CD4-positive, alpha-beta T cell (primary cell): ENCODE measurements around the gene NEMF. TPM values are rescaled to one million over a fixed set of nuclear protein-coding genes. Genes with fewer than 3 reads are reported as not detected.

ENCODE experiments used
- ATAC-seq: fragments of 200-7000 bp; cut with Tn5 transposase; one replicate; pipeline ENCODE4 v1.10.0; 2022; ENCODE audit warnings: mild to moderate bottlenecking; ENCODE audit not compliant: poor library complexity
- CTCF ChIA-PET: fragments of 350-600 bp; sonication (Branson Sonifier 250); formaldehyde crosslinking; loops from one replicate; lab custom pipeline; 2021; ENCODE audit warnings: antibody characterized with exemption, inconsistent platforms; lab: Charles Lee
- POLR2A ChIA-PET: fragments of 350-600 bp; sonication (Branson Sonifier 250); formaldehyde crosslinking; loops from one replicate; lab custom pipeline; 2021; ENCODE audit warnings: antibody characterized with exemption, inconsistent platforms; lab: Charles Lee
- DNase-seq, 14 experiments: peaks; one replicate each; pipeline ENCODE4 v3.0.0-alpha.2; 2013 to 2020; ENCODE audit warnings: mixed read lengths in 2 of 14
- H3K27ac ChIP-seq, 2 donors: one replicate each; pipeline versions ENCODE4 v1.5.1 to v1.7.0; 2013; ENCODE audit warnings: low read length in 2 of 2, low read depth in 1 of 2, mild to moderate bottlenecking in 1 of 2
- H3K27me3 ChIP-seq, 2 experiments: 1 replicate in 1 of 2; 2 replicates in 1 of 2; pipeline versions ENCODE4 v1.6.1 to v1.7.0; 2013; ENCODE audit warnings: low read length in 2 of 2, control low read depth in 1 of 2, mild to moderate bottlenecking in 1 of 2, moderate library complexity in 1 of 2; ENCODE audit not compliant: insufficient read depth in 2 of 2, control insufficient read depth in 1 of 2
- H3K36me3 ChIP-seq: one replicate; pipeline ENCODE4 v1.6.1; 2013; ENCODE audit warnings: low read length, control low read depth; ENCODE audit not compliant: insufficient read depth
- H3K4me1 ChIP-seq: one replicate; pipeline ENCODE4 v1.6.1; 2013; ENCODE audit warnings: low read length, control low read depth; ENCODE audit not compliant: insufficient read depth
- H3K4me3 ChIP-seq: one replicate; pipeline ENCODE4 v1.5.1; 2013; ENCODE audit warnings: mild to moderate bottlenecking, low read length, moderate library complexity
- H3K9me3 ChIP-seq, 2 experiments: 1 replicate in 1 of 2; 2 replicates in 1 of 2; pipeline versions ENCODE4 v1.6.1 to v1.7.0; 2013; ENCODE audit warnings: low read length in 2 of 2, mild to moderate bottlenecking in 2 of 2, control low read depth in 1 of 2, moderate library complexity in 1 of 2; ENCODE audit not compliant: control insufficient read depth in 1 of 2, insufficient read depth in 1 of 2
- H3K27ac Mint-ChIP-seq: one replicate; pipeline ENCODE4 v1.8.0; 2020; ENCODE audit warnings: mixed read lengths
- H3K27me3 Mint-ChIP-seq: one replicate; pipeline ENCODE4 v1.8.0; 2021; ENCODE audit warnings: mixed read lengths
- H3K36me3 Mint-ChIP-seq: one replicate; pipeline ENCODE4 v1.8.0; 2021; ENCODE audit warnings: low read depth, mixed read lengths
- H3K4me1 Mint-ChIP-seq: one replicate; pipeline ENCODE4 v1.8.0; 2021; ENCODE audit warnings: low read depth, mixed read lengths
- H3K4me3 Mint-ChIP-seq: one replicate; pipeline ENCODE4 v1.8.0; 2020; ENCODE audit warnings: mild to moderate bottlenecking, mixed read lengths
- H3K9me3 Mint-ChIP-seq: one replicate; pipeline ENCODE4 v1.8.0; 2020; ENCODE audit warnings: mixed read lengths
- CTCF ChIP-seq: fragments of 200-600 bp; IDR thresholded peaks from one replicate; pipeline ENCODE4 v1.8.0; 2022; ENCODE audit warnings: antibody characterized with exemption, mild to moderate bottlenecking
- intact Hi-C, 2 experiments: fragments of 100-400 bp; cut with DNase I in 1 of 2; cut with micrococcal nuclease in 1 of 2; formaldehyde crosslinking; loops; one replicate each; pipeline versions ENCODE4 v1.15.1 to v1.9.0; 2023 to 2025; cut with DNase I, micrococcal nuclease
- total RNA-seq, 174 experiments: library from RNA in 2 of 174; stranded (reverse) in 2 of 174; gene quantifications; one replicate each; pipeline ENCODE4 v1.2.3 and lab custom pipeline; 2021 to 2026

The NEMF gene
- total RNA-seq, 2 experiments from 2014 or later: 96.0 to 97.7 TPM

DNA sequence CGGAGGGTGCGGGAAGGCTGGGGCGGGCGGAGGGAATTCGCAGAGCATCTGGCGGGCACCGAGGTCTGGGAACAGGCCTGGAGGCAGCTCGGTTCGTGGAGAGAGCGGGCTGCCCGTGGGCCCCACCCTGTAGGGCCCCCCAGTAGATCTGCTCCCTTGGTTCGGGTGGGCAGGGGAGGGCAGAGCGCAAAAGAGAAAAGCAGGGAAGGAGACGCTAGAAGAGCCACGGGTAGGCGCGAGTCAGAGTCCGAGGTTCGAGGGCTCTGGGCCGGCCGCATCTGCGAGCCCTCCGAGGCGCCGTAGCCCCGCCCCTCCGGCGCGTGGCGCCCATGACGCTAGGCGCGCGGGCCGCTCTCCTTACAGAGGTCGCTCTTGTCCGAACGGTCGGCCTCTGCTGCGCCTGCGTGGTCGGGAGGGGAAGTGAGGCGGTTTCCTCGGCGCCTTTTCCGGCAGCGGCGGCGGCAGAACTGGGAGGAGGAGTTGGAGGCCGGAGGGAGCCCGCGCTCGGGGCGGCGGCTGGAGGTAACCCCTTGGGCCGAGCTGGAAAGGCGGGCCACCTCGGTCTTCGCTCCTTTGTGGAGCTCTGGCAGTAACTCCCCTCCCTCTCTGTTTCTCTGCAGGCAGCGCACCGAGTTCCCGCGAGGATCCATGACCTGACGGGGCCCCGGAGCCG is 40.2 kb upstream of the NEMF start, which contains the start of gene ARF6:
Gene ARF6 (plus strand): TSS at position 447 of the 673 bp plus-strand sequence. CDS start 655 bp downstream, outside the sequence.
- no peaks in the 10 kb centered on the region for H3K9me3 Mint-ChIP-seq
- H3K36me3 ChIP-seq: peaks cover 20% of the 10 kb centered on the region
- H3K36me3 Mint-ChIP-seq: peaks cover 44% of the 10 kb centered on the region
- H3K4me1 Mint-ChIP-seq: peaks cover 43% of the 10 kb centered on the region
- H3K9me3 ChIP-seq: no peaks in the 10 kb centered on the region
- peak within 1 kb of the TSS; percentile 98 for H3K4me3 Mint-ChIP-seq
- peak within 1 kb of the TSS; percentile 96 for H3K4me3 ChIP-seq
- intact Hi-C loops: loop anchor here (1.0 to 5.0 kb wide), 11 partner anchors 14 to 190 kb away; no protein-coding TSS in a partner anchor
- H3K27me3 Mint-ChIP-seq: no peaks in the 10 kb centered on the region
- TF ChIP-seq CTCF: no peak
- DNase-seq (peak; percentile 86 to 98 (median 96)), ATAC-seq (peak; percentile 69)
- peak within 1 kb of the TSS; percentile 93 to 99 for H3K27ac ChIP-seq
- no peaks in the 10 kb centered on the region for H3K27me3 ChIP-seq
- peaks cover 19% of the 10 kb centered on the region for H3K4me1 ChIP-seq
- CTCF ChIA-PET: interaction anchor here (1.0 to 2.3 kb wide), 11 partner anchors 13 to 169 kb away, joined by 3 to 14 read pairs (median 4); no protein-coding TSS in a partner anchor
- H3K27ac Mint-ChIP-seq: peak within 1 kb of the TSS; percentile 96
- POLR2A ChIA-PET: interaction anchor here (0.6 to 3.8 kb wide), 32 partner anchors 8 to 1386 kb away, joined by 3 to 78 read pairs (median 7); partner anchors contain the start of genes MGAT2, NEMF, RPL36AL and RPS29

- H3K4me3 ChIP-seq: peak overlapping the region; percentile 96
- no peaks in the 10 kb centered on the region for H3K9me3 ChIP-seq
- Mint-ChIP-seq H3K27me3 (no peaks in the 10 kb centered on the region), H3K36me3 (peaks cover 43% of the 10 kb centered on the region), H3K27ac (peak overlapping the region; percentile 96), H3K9me3 (no peaks in the 10 kb centered on the region), H3K4me3 (peak overlapping the region; percentile 98), H3K4me1 (peaks cover 40% of the 10 kb centered on the region)
- ChIA-PET CTCF (interaction anchor here (1.0 to 2.3 kb wide), 11 partner anchors 12 to 170 kb away, joined by 3 to 14 read pairs (median 4); no protein-coding TSS in a partner anchor), POLR2A (interaction anchor here (0.8 to 3.8 kb wide), 26 partner anchors 12 to 306 kb away, joined by 3 to 78 read pairs (median 9); partner anchors contain the start of genes MGAT2, NEMF, RPL36AL and RPS29)
- H3K36me3 ChIP-seq: peaks cover 20% of the 10 kb centered on the region
- DNase-seq: peak; percentile 9 to 82 (median 40)
- intact Hi-C loops: loop anchor here (1.0 to 5.0 kb wide), 11 partner anchors 15 to 190 kb away; no protein-coding TSS in a partner anchor
- H3K27me3 ChIP-seq: no peaks in the 10 kb centered on the region
- ATAC-seq: peak; percentile 68
- peak overlapping the region; percentile 93 to 99 for H3K27ac ChIP-seq
- peaks cover 19% of the 10 kb centered on the region for H3K4me1 ChIP-seq
- no peak for TF ChIP-seq CTCF
These were observed 39.7 kb upstream of the NEMF start for GRCh38 chr14:49892301-49892635.

GRCh38 chr14:49888293-49888692 is 35.7 kb upstream of the NEMF start:
- no peak overlapping the region for H3K4me3 Mint-ChIP-seq
- CTCF ChIA-PET: interaction anchor here (0.9 kb wide), 1 partner anchor 115 kb away, joined by 3 read pairs; no protein-coding TSS in a partner anchor
- H3K4me1 Mint-ChIP-seq: peaks cover 10% of the 10 kb centered on the region

More at GRCh38 chr14:49888293-49888692, 35.7 kb upstream of the NEMF start:
- POLR2A ChIA-PET: no interaction called here
- no peak for TF ChIP-seq CTCF
- DNase-seq: no peak
- Mint-ChIP-seq H3K27me3 (no peaks in the 10 kb centered on the region), H3K36me3 (peaks cover 5% of the 10 kb centered on the region), H3K27ac (no peak overlapping the region), H3K9me3 (no peaks in the 10 kb centered on the region)
- no peak overlapping the region for H3K4me3 ChIP-seq
- no peaks in the 10 kb centered on the region for H3K27me3 ChIP-seq
- ATAC-seq: no peak
- no peaks in the 10 kb centered on the region for H3K9me3 ChIP-seq
- peaks cover 28% of the 10 kb centered on the region for H3K4me1 ChIP-seq
- H3K27ac ChIP-seq: no peak overlapping the region
- no peaks in the 10 kb centered on the region for H3K36me3 ChIP-seq
- intact Hi-C loops: no loop called here
